ENCODE measurements around the gene RPL36. TPM values are rescaled to one million over a fixed set of nuclear protein-coding genes. Genes with fewer than 3 reads are reported as not detected.
A peak's percentile ranks its signal among the peaks of the same experiment; 100 is the strongest.

Gene RPL36
- total and polyA plus RNA-seq, 10 donors: 294 to 2,825 (median 805) TPM

DNA sequence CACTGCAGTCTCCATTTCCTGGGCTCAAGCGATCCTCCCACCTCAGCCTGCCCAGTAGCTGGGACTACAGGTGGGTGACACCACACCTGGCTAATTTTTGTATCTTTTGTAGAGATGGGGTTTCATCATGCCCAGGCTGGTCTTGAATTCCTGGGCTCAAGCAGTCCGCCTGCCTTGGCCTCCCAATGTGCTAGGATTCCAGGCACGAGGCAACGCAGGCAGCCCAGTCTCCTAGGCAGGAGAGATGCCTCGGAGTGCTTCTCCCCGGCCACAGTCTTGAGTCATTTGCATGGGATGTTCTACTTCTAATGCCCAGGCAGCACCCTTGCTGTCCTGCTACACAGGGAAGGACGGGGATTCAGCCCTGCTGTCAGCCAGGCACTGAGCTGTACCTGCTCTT is 18.5 kb upstream of the RPL36 start:
- WGBS, 5 donors: 86 to 95% (median 91%) methylated on average over 2 to 7 of the region's 7 CpGs
- no peaks in the 10 kb centered on the region for H3K9me3 ChIP-seq
- H3K27me3 ChIP-seq (replicated peaks in 1 of 7): no peaks in the 10 kb centered on the region
- no peak overlapping the region for H3K4me3 ChIP-seq
- no peak overlapping the region for H3K27ac ChIP-seq
- H3K36me3 ChIP-seq: peaks cover 1 to 74% (median 39%) of the 10 kb centered on the region in 6 donors
- no peak for DNase-seq
- no peaks in the 10 kb centered on the region for H3K4me1 ChIP-seq
- no peak for TF ChIP-seq POLR2AphosphoS5 (IDR thresholded peaks at IDR 0.05)
- TF ChIP-seq, protein P1, sequence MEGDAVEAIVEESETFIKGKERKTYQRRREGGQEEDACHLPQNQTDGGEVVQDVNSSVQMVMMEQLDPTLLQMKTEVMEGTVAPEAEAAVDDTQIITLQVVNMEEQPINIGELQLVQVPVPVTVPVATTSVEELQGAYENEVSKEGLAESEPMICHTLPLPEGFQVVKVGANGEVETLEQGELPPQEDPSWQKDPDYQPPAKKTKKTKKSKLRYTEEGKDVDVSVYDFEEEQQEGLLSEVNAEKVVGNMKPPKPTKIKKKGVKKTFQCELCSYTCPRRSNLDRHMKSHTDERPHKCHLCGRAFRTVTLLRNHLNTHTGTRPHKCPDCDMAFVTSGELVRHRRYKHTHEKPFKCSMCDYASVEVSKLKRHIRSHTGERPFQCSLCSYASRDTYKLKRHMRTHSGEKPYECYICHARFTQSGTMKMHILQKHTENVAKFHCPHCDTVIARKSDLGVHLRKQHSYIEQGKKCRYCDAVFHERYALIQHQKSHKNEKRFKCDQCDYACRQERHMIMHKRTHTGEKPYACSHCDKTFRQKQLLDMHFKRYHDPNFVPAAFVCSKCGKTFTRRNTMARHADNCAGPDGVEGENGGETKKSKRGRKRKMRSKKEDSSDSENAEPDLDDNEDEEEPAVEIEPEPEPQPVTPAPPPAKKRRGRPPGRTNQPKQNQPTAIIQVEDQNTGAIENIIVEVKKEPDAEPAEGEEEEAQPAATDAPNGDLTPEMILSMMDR (IDR thresholded peaks at IDR 0.05 in 8 of 11, conservative IDR thresholded peaks at IDR 0.05 in 3 of 11): no peak
- no peak for TF ChIP-seq POLR2A (IDR thresholded peaks at IDR 0.05)
- intact Hi-C loops (cut with DNase I; ENCODE audit: low total_unique reads): loop anchor here (10.0 kb wide), 1 partner anchor 47 kb away; the partner anchor contains the start of genes SAFB and SAFB2

DNA sequence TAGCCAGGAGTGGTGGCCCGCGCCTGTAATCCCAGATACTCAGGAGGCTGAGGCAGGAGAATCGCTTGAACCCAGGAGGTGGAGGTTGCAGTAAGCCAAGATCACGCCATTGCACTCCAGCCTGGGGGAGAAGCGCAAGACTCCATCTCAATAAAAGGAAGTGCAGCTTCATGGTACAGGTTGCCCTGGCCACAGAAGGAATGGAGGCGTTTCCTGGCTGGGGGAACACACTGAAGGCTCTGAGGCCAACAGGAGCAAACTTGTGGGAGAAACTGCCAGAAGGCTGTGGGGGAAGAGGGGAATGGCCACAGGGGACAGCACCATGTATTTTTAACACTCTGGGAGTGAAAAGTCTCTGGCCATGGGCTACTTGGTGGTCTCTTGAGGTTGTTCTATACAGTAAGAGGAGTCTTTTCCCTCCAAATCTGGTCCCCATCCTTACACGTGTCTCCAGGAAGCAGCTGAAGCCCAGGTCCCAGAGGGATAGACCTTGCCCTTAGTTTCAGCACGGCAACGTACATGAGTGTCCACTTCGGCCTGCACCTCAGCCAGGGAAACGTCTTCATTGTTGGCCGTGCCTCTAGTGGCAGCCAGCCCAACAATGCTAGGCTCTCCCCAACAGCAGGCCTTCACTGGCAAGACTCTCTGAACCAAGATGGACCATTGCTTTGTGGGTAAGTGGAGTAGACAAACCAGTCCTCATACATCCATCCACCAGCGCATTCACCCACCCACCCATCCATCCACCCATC is 17.2 kb upstream of the RPL36 start:
- Histone ChIP-seq H3K27ac (no peak overlapping the region), H3K4me1 (peaks cover 0 to under 1% (median 0%) of the 10 kb centered on the region in 6 donors), H3K4me3 (no peak overlapping the region), H3K36me3 (peaks cover 0 to 74% (median 28%) of the 10 kb centered on the region in 6 donors), H3K27me3 (replicated peaks in 1 of 7) (no peaks in the 10 kb centered on the region), H3K9me3 (no peaks in the 10 kb centered on the region)
- WGBS, 5 donors: 91 to 95% (median 93%) methylated on average over 13 of the region's 13 CpGs
- no peak for DNase-seq
- TF ChIP-seq POLR2A (IDR thresholded peaks at IDR 0.05) (no peak), POLR2AphosphoS5 (IDR thresholded peaks at IDR 0.05) (peak in 2 of 3 donors; percentile 7 to 25)
- intact Hi-C loops (cut with DNase I; ENCODE audit: low total_unique reads): loop anchor here (10.0 kb wide), 1 partner anchor 48 kb away; the partner anchor contains the start of genes SAFB and SAFB2

DNA sequence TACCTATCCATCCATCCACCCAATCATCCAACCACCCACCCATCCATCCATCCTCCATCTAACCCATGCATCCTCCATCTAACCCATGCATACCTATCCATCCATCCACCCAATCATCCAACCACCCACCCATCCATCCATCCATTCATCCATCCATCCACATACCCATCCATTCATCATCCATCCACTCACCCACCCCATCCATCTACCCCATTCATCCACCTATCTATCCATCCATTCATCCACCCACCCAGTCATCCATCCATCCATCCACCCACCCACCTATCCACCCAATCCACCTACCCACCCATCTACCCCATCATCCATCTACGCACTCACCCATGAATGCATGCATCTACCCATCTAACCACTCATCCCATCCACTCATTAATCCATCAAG is 16.3 kb upstream of the RPL36 start:
- Histone ChIP-seq H3K36me3 (peaks cover 0 to 73% (median 22%) of the 10 kb centered on the region in 6 donors), H3K27ac (no peak overlapping the region), H3K27me3 (replicated peaks in 1 of 7) (no peaks in the 10 kb centered on the region), H3K4me1 (peaks cover 0 to 9% (median 1%) of the 10 kb centered on the region in 6 donors), H3K4me3 (no peak overlapping the region), H3K9me3 (no peaks in the 10 kb centered on the region)
- intact Hi-C loops (cut with DNase I; ENCODE audit: low total_unique reads): loop anchor here (10.0 kb wide), 1 partner anchor 49 kb away; the partner anchor contains the start of genes SAFB and SAFB2
- TF ChIP-seq POLR2A (IDR thresholded peaks at IDR 0.05) (no peak), POLR2AphosphoS5 (IDR thresholded peaks at IDR 0.05) (no peak)
- TF ChIP-seq, protein P1 (IDR thresholded peaks at IDR 0.05 in 8 of 11, conservative IDR thresholded peaks at IDR 0.05 in 3 of 11): no peak
- DNase-seq: no peak
- 98 to 100% (median 100%) methylated on average over 1 of the region's 1 CpG for WGBS, 5 donors

DNA sequence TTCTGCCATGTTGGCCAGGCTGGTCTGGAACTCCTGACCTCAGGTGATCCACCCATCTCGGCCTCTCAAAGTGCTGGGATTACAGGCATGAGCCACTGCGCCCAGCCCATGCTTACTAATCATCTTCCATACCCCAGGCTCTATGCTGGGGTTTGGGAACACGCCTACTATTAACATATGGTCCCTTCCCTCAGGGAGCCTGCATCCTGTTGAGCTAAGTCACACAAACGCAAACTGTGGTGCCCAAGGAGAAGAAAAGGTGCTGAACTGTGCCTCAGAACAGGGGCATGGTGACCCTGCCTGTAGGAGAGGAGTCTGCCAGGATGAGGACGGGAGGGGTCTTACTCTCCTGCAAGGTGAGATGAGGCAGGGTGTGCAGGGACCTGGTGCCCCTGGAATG is 15.4 kb upstream of the RPL36 start:
- peak in 1 of 3 donors; percentile 48 for TF ChIP-seq POLR2AphosphoS5 (IDR thresholded peaks at IDR 0.05)
- TF ChIP-seq POLR2A (IDR thresholded peaks at IDR 0.05): no peak
- TF ChIP-seq, protein P1 (IDR thresholded peaks at IDR 0.05 in 8 of 11, conservative IDR thresholded peaks at IDR 0.05 in 3 of 11): no peak
- Histone ChIP-seq H3K4me3 (no peak overlapping the region), H3K9me3 (no peaks in the 10 kb centered on the region), H3K36me3 (peaks cover 0 to 64% (median 13%) of the 10 kb centered on the region in 6 donors), H3K27ac (no peak overlapping the region), H3K27me3 (replicated peaks in 1 of 7) (no peaks in the 10 kb centered on the region), H3K4me1 (peaks cover 7 to 18% (median 11%) of the 10 kb centered on the region in 6 donors)
- no peak for DNase-seq
- intact Hi-C loops (cut with DNase I; ENCODE audit: low total_unique reads): loop anchor here (10.0 kb wide), 1 partner anchor 50 kb away; the partner anchor contains the start of genes SAFB and SAFB2
- WGBS, 5 donors: 83 to 94% (median 91%) methylated on average over 5 of the region's 5 CpGs
